ENCODE results near the gene MCCD1. TPM values are rescaled to one million over a fixed set of nuclear protein-coding genes. Genes with fewer than 3 reads are reported as not detected.

MCCD1 gene
- total RNA-seq, 1 experiment from 2014 or later = not detected

- peaks cover 36 to 42% of the 10 kb centered on the region in 2 experiments for H3K4me1 Mint-ChIP-seq
- peak overlapping the region in 1 of 3 experiments; percentile 46; a peak in 3 of 7 replicates for H3K27ac Mint-ChIP-seq
Measured at GRCh38 chr6:31535538-31536324, 7.0 kb downstream of the MCCD1 start.

More at GRCh38 chr6:31535538-31536324, 7.0 kb downstream of the MCCD1 start:
- no peak overlapping the region; a peak in 1 of 5 replicates for H3K4me3 Mint-ChIP-seq
- H3K9me3 Mint-ChIP-seq = no peaks in the 10 kb centered on the region
- Histone ChIP-seq H3T11ph (ENCODE audit: low read length) (no peak overlapping the region), H2AK5ac (ENCODE audit: insufficient read length, low read length) (no peak overlapping the region), H4K20me1 (ENCODE audit: control insufficient read depth, insufficient read depth, insufficient read length) (peaks cover 4% of the 10 kb centered on the region), H4K8ac (replicated peaks; ENCODE audit: insufficient read length, low read depth, low read length) (no peak overlapping the region), H3K56ac (ENCODE audit: insufficient read length, low read depth, low read length) (no peak overlapping the region), H3K4ac (ENCODE audit: low read depth, low read length) (no peak overlapping the region), H3K4me2 (ENCODE audit: insufficient read depth, insufficient read length, low read length) (no peak overlapping the region), H4K91ac (ENCODE audit: insufficient read length, low read depth, low read length) (no peak overlapping the region), H3K79me2 (ENCODE audit: insufficient read depth, low read length) (peaks cover 25% of the 10 kb centered on the region), H4K5ac (ENCODE audit: insufficient read length, low read depth, low read length) (no peak overlapping the region), H3K23ac (ENCODE audit: insufficient read length, low read depth, low read length) (no peak overlapping the region), H3K23me2 (ENCODE audit: insufficient read length, low read depth, low read length, poor library complexity, severe bottlenecking) (peaks cover 5% of the 10 kb centered on the region), H3K79me1 (ENCODE audit: insufficient read depth, low read depth, low read length, poor library complexity, severe bottlenecking) (peaks cover 16% of the 10 kb centered on the region), H2BK12ac (ENCODE audit: insufficient read length, low read depth, low read length) (no peak overlapping the region), H3K18ac (ENCODE audit: insufficient read length, low read depth, low read length) (no peak overlapping the region), H3K14ac (ENCODE audit: insufficient read depth, low read length) (no peak overlapping the region), H2BK5ac (ENCODE audit: insufficient read length, low read length) (no peak overlapping the region), H3K27ac (ENCODE audit: insufficient read length, low read depth, low read length) (no peak overlapping the region), H2AFZ (ENCODE audit: low read length) (no peak overlapping the region), H3K9me3 (ENCODE audit: control insufficient read depth, low read depth, low read length) (no peaks in the 10 kb centered on the region), H2BK120ac (ENCODE audit: low read depth, low read length, poor library complexity, severe bottlenecking) (no peak overlapping the region), H2BK15ac (ENCODE audit: low read depth, low read length) (no peak overlapping the region), H3K9ac (ENCODE audit: extremely low read depth, insufficient read length, low read length) (no peak overlapping the region), H3K4me1 (ENCODE audit: insufficient read depth, low read length) (peaks cover 2% of the 10 kb centered on the region; the same call in 1 of the 2 replicates), H3K27me3 (ENCODE audit: insufficient read depth, low read length) (no peaks in the 10 kb centered on the region), H2BK20ac (ENCODE audit: low read depth, low read length, poor library complexity, severe bottlenecking) (no peak overlapping the region)
- DNase-seq = no peak
- no peaks in the 10 kb centered on the region for H3K27me3 Mint-ChIP-seq (ENCODE audit: low read depth)
- TF ChIP-seq CTCF (conservative IDR thresholded peaks at IDR 0.05) = no peak
- peaks cover 86 to 98% (median 97%) of the 10 kb centered on the region in 3 experiments for H3K36me3 Mint-ChIP-seq (ENCODE audit: insufficient read depth in 1 of 3, low read depth in 3 of 3)
- no CpG with 5 or more reads among the region's 2 CpGs for WGBS (ENCODE audit: extremely low coverage, insufficient read length, low lambda C conversion rate)

All from H9 (cell line).